GM21717 (cell line): ENCODE measurements around the gene MAPT.
"Not testable (repeated sequence)": the region's sequence is repeated elsewhere in the genome, so short reads cannot be mapped to it uniquely, and the experiment has no call there.

Experiments used
- ATAC-seq: cut with Tn5 transposase; IDR thresholded peaks from one replicate; pipeline ENCODE4 v1.9.1; 2021; ENCODE audit warnings: mild to moderate bottlenecking, moderate library complexity; ENCODE audit not compliant: unreplicated experiment

MAPT gene

DNA sequence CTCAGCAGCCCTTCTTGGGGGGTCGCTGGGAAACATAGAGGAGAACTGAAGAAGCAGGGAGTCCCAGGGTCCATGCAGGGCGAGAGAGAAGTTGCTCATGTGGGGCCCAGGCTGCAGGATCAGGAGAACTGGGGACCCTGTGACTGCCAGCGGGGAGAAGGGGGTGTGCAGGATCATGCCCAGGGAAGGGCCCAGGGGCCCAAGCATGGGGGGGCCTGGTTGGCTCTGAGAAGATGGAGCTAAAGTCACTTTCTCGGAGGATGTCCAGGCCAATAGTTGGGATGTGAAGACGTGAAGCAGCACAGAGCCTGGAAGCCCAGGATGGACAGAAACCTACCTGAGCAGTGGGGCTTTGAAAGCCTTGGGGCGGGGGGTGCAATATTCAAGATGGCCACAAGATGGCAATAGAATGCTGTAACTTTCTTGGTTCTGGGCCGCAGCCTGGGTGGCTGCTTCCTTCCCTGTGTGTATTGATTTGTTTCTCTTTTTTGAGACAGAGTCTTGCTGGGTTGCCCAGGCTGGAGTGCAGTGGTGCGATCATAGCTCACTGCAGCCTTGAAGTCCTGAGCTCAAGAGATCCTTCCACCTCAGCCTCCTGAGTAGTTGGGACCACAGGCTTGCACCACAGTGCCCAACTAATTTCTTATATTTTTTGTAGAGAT lies 108.1 kb downstream of the MAPT start:
- ATAC-seq = no peak

DNA sequence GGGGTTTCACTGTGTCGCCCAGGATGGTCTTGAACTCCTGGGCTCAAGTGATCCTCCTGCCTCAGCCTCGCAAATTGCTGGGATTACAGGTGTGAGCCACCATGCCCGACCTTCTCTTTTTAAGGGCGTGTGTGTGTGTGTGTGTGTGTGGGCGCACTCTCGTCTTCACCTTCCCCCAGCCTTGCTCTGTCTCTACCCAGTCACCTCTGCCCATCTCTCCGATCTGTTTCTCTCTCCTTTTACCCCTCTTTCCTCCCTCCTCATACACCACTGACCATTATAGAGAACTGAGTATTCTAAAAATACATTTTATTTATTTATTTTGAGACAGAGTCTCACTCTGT lies 108.6 kb downstream of the MAPT start:
- ATAC-seq = no peak

DNA sequence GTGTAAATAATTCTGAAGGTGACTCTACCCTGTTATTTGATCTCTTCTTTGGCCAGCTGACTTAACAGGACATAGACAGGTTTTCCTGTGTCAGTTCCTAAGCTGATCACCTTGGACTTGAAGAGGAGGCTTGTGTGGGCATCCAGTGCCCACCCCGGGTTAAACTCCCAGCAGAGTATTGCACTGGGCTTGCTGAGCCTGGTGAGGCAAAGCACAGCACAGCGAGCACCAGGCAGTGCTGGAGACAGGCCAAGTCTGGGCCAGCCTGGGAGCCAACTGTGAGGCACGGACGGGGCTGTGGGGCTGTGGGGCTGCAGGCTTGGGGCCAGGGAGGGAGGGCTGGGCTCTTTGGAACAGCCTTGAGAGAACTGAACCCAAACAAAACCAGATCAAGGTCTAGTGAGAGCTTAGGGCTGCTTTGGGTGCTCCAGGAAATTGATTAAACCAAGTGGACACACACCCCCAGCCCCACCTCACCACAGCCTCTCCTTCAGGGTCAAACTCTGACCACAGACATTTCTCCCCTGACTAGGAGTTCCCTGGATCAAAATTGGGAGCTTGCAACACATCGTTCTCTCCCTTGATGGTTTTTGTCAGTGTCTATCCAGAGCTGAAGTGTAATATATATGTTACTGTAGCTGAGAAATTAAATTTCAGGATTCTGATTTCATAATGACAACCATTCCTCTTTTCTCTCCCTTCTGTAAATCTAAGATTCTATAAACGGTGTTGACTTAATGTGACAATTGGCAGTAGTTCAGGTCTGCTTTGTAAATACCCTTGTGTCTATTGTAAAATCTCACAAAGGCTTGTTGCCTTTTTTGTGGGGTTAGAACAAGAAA lies 109.8 kb downstream of the MAPT start:
- no peak for ATAC-seq

DNA sequence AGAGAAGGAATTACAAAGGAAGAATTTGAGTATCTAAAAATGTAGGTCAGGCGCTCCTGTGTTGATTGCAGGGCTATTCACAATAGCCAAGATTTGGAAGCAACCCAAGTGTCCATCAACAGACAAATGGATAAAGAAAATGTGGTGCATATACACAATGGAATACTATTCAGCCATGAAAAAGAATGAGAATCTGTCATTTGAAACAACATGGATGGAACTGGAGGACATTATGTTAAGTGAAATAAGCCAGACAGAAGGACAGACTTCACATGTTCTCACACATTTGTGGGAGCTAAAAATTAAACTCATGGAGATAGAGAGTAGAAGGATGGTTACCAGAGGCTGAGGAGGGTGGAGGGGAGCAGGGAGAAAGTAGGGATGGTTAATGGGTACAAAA lies 111.7 kb downstream of the MAPT start:
- not testable (repeated sequence) for ATAC-seq

DNA sequence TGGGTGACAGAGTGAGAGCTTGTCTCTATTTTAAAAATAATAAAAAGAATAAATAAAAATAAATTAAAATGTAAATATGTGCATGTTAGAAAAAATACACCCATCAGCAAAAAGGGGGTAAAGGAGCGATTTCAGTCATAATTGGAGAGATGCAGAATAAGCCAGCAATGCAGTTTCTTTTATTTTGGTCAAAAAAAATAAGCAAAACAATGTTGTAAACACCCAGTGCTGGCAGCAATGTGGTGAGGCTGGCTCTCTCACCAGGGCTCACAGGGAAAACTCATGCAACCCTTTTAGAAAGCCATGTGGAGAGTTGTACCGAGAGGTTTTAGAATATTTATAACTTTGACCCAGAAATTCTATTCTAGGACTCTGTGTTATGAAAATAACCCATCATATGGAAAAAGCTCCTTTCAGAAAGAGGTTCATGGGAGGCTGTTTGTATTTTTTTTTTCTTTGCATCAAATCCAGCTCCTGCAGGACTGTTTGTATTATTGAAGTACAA lies 113.2 kb downstream of the MAPT start:
- no peak for ATAC-seq

DNA sequence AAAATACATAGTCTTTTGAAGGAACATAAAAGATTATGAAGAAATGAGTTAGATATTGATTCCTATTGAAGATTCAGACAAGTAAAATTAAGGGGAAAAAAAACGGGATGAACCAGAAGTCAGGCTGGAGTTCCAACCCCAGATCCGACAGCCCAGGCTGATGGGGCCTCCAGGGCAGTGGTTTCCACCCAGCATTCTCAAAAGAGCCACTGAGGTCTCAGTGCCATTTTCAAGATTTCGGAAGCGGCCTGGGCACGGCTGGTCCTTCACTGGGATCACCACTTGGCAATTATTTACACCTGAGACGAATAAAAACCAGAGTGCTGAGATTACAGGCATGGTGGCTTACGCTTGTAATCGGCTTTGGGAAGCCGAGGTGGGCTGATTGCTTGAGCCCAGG lies 114.2 kb downstream of the MAPT start:
- no peak for ATAC-seq

DNA sequence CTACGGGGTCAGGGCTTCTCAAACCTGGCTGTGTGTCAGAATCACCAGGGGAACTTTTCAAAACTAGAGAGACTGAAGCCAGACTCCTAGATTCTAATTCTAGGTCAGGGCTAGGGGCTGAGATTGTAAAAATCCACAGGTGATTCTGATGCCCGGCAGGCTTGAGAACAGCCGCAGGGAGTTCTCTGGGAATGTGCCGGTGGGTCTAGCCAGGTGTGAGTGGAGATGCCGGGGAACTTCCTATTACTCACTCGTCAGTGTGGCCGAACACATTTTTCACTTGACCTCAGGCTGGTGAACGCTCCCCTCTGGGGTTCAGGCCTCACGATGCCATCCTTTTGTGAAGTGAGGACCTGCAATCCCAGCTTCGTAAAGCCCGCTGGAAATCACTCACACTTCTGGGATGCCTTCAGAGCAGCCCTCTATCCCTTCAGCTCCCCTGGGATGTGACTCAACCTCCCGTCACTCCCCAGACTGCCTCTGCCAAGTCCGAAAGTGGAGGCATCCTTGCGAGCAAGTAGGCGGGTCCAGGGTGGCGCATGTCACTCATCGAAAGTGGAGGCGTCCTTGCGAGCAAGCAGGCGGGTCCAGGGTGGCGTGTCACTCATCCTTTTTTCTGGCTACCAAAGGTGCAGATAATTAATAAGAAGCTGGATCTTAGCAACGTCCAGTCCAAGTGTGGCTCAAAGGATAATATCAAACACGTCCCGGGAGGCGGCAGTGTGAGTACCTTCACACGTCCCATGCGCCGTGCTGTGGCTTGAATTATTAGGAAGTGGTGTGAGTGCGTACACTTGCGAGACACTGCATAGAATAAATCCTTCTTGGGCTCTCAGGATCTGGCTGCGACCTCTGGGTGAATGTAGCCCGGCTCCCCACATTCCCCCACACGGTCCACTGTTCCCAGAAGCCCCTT lies 115.6 kb downstream of the MAPT start:
- no peak for ATAC-seq

DNA sequence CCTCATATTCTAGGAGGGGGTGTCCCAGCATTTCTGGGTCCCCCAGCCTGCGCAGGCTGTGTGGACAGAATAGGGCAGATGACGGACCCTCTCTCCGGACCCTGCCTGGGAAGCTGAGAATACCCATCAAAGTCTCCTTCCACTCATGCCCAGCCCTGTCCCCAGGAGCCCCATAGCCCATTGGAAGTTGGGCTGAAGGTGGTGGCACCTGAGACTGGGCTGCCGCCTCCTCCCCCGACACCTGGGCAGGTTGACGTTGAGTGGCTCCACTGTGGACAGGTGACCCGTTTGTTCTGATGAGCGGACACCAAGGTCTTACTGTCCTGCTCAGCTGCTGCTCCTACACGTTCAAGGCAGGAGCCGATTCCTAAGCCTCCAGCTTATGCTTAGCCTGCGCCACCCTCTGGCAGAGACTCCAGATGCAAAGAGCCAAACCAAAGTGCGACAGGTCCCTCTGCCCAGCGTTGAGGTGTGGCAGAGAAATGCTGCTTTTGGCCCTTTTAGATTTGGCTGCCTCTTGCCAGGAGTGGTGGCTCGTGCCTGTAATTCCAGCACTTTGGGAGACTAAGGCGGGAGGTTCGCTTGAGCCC lies 116.3 kb downstream of the MAPT start:
- no peak for ATAC-seq

DNA sequence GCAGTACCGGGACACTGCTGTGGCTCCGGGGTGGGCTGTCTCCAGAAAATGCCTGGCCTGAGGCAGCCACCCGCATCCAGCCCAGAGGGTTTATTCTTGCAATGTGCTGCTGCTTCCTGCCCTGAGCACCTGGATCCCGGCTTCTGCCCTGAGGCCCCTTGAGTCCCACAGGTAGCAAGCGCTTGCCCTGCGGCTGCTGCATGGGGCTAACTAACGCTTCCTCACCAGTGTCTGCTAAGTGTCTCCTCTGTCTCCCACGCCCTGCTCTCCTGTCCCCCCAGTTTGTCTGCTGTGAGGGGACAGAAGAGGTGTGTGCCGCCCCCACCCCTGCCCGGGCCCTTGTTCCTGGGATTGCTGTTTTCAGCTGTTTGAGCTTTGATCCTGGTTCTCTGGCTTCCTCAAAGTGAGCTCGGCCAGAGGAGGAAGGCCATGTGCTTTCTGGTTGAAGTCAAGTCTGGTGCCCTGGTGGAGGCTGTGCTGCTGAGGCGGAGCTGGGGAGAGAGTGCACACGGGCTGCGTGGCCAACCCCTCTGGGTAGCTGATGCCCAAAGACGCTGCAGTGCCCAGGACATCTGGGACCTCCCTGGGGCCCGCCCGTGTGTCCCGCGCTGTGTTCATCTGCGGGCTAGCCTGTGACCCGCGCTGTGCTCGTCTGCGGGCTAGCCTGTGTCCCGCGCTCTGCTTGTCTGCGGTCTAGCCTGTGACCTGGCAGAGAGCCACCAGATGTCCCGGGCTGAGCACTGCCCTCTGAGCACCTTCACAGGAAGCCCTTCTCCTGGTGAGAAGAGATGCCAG lies 117.6 kb downstream of the MAPT start:
- no peak for ATAC-seq

DNA sequence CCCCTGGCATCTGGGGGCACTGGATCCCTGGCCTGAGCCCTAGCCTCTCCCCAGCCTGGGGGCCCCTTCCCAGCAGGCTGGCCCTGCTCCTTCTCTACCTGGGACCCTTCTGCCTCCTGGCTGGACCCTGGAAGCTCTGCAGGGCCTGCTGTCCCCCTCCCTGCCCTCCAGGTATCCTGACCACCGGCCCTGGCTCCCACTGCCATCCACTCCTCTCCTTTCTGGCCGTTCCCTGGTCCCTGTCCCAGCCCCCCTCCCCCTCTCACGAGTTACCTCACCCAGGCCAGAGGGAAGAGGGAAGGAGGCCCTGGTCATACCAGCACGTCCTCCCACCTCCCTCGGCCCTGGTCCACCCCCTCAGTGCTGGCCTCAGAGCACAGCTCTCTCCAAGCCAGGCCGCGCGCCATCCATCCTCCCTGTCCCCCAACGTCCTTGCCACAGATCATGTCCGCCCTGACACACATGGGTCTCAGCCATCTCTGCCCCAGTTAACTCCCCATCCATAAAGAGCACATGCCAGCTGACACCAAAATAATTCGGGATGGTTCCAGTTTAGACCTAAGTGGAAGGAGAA lies 118.2 kb downstream of the MAPT start:
- no peak for ATAC-seq

DNA sequence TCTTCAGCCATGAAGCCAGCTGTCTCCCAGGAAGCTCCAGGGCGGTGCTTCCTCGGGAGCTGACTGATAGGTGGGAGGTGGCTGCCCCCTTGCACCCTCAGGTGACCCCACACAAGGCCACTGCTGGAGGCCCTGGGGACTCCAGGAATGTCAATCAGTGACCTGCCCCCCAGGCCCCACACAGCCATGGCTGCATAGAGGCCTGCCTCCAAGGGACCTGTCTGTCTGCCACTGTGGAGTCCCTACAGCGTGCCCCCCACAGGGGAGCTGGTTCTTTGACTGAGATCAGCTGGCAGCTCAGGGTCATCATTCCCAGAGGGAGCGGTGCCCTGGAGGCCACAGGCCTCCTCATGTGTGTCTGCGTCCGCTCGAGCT lies 118.8 kb downstream of the MAPT start:
- ATAC-seq = no peak

DNA sequence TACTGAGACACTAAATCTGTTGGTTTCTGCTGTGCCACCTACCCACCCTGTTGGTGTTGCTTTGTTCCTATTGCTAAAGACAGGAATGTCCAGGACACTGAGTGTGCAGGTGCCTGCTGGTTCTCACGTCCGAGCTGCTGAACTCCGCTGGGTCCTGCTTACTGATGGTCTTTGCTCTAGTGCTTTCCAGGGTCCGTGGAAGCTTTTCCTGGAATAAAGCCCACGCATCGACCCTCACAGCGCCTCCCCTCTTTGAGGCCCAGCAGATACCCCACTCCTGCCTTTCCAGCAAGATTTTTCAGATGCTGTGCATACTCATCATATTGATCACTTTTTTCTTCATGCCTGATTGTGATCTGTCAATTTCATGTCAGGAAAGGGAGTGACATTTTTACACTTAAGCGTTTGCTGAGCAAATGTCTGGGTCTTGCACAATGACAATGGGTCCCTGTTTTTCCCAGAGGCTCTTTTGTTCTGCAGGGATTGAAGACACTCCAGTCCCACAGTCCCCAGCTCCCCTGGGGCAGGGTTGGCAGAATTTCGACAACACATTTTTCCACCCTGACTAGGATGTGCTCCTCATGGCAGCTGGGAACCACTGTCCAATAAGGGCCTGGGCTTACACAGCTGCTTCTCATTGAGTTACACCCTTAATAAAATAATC lies 119.3 kb downstream of the MAPT start:
- ATAC-seq = no peak

DNA sequence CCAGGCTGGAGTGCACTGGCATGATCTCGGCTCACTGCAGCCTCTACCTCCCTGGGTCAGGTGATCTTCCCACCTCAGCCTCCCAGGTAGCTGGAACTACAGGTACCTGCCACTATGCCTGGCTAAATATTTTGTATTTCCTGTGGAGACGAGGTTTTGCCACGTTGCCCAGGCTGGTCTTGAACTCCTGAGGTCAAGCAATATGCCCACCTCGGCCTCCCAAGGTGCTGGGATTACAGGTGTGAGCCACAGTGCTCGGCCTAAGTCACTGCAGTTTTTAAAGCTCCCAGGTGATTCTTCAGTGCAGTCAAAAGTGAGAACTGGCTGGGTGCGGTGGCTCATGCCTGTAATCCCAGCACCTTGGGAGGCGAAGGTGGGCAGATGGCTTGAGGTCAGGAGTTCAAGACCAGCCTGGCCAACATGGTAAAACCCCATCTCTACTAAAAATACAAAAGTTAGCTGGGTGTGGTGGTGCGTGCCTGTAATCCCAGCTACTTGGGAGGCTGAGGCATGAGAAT lies 125.1 kb downstream of the MAPT start:
- not testable (repeated sequence) for ATAC-seq

DNA sequence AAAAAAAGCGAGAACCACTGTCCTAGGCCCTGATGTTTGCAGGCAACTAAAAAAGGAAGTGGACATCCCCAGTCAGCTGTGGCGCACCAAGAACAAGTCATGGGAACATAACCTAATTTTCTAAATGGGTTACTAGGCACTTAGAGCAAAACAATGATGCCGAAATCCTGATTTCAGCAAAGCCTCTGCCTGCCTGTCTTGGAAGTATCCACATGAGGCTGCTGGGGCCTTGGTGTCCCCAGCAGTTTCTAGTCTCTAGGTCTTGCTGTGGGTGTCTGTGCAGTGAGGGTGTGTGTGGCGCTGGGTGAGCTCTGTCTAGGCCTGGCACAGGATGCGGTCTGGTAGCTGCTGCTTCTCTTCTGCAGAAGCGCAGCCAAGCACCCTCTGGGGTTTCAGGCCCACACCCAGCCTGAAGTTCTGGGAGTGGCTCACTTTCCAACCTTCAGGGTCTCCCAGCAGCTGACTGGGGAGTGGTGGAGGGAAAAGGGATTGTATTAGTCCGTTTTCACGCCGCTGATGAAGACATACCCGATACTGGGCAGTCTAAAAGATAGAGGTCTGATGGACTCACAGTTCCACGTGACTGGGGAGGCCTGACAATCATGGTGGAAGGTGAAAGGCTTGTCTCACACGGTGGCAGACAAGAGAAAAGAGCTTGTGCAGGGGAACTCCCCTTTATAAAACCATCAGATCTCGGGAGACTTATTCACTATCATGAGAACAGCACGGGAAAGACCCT lies 125.8 kb downstream of the MAPT start:
- ATAC-seq = no peak

DNA sequence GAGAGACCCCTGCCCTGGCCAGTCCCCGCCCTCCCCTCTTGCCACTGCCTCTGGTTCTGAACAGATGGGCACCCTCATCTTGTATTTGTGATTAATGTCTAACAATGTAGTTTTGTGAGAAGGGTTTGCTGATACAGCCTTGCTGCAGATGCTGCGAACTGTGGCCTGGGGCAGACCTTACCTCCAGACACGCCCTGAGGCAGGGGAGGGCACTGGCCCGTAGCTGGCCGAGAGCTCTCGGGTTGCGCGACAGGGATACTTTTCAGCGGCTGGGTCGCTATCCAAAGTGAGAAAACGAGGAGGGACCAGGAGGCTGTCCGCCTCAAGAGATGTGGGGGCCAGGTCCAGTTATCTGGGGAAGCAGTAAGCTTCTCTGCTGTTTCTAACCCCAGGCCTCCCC lies 126.6 kb downstream of the MAPT start:
- ATAC-seq = no peak

DNA sequence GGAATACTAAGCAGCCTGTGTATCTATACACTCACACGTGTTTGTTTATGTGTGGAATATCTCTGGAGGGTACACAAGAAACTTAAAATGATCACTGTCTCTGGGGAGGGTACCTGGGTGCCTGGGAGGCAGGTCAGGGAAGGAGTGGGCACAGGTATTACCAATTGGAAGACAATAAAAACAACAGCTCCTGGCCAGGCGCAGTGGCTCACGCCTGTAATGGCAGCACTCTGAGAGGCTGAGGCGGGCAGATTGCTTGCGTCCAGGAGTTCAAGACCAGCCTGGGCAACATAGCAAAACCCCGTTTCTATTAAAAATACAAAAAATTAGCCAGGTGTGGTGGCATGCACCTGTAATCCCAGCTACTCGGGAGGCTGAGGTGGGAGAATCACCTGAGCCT lies 129.0 kb downstream of the MAPT start:
- not testable (repeated sequence) for ATAC-seq

DNA sequence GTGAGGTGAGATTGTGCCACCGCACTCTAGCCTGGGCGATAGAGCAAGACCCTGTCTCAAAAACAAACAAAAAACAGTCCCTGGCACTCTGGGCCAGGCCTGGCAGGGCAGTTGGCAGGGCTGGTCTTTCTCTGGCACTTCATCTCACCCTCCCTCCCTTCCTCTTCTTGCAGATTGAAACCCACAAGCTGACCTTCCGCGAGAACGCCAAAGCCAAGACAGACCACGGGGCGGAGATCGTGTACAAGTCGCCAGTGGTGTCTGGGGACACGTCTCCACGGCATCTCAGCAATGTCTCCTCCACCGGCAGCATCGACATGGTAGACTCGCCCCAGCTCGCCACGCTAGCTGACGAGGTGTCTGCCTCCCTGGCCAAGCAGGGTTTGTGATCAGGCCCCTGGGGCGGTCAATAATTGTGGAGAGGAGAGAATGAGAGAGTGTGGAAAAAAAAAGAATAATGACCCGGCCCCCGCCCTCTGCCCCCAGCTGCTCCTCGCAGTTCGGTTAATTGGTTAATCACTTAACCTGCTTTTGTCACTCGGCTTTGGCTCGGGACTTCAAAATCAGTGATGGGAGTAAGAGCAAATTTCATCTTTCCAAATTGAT lies 129.5 kb downstream of the MAPT start:
- no peak for ATAC-seq

DNA sequence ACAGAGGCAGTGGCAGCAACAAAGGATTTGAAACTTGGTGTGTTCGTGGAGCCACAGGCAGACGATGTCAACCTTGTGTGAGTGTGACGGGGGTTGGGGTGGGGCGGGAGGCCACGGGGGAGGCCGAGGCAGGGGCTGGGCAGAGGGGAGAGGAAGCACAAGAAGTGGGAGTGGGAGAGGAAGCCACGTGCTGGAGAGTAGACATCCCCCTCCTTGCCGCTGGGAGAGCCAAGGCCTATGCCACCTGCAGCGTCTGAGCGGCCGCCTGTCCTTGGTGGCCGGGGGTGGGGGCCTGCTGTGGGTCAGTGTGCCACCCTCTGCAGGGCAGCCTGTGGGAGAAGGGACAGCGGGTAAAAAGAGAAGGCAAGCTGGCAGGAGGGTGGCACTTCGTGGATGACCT lies 130.2 kb downstream of the MAPT start:
- ATAC-seq = no peak
